Neural progenitor cell (in vitro differentiated cells): ENCODE results near the gene HDAC4.

ENCODE experiments used
- CTCF ChIP-seq: fragments of 200-600 bp; sonication (generic); IDR thresholded peaks from 2 replicates; pipeline ENCODE4 v1.5.1; 2017; ENCODE audit warnings: antibody characterized with exemption, mild to moderate bottlenecking
- EZH2phosphoT487 ChIP-seq: fragments of 200-600 bp; sonication (generic); IDR thresholded peaks from 2 replicates; pipeline ENCODE4 v1.6.1; 2017; ENCODE audit warnings: antibody characterized with exemption

DNA sequence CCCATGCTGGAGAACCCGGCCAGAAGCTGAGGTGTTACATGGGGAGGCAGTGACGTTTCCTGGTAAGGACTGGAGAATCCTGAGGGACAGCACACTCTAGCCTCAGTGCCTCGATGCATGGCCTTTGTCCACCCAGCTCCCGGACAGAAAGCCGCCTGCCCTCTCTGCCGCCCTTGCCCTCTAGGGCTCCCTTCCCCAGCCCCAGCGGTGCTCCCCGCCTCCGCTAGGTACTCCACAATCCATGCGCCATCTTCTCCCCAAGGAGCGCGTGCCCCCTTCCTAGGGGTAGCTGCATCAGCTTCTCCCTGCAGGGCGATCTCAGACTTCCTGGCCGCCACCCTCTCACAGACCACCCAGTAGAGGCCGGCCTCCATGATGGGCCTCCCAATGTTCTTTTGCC, 301.3 kb downstream of the HDAC4 start:
- TF ChIP-seq CTCF, result no peak
- TF ChIP-seq EZH2phosphoT487, result no peak
